Measurements from ENCODE around the gene C1QB.
"Not testable (repeated sequence)": the region's sequence is repeated elsewhere in the genome, so short reads cannot be mapped to it uniquely, and the experiment has no call there.

C1QB gene

DNA sequence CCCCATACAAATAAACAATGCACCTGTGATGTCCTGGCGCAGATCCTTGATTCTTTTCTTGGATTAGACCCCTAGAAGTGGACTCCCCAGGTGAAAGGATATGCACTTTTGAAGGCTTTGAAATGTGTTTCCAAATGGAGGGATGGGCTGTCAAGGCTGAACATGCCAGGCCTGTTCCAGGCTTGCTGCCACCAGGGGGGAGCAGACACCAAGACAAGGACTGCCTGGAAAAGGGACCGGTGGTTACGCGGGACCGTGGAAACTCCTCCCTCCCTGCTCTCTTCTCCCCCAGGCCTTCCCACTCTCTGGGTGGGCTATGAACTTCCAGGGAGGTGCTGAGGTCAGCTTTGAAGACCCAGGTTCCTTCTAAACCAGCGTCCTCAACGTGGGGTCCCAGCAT, 12.7 kb downstream of the C1QB start:
- Histone ChIP-seq H3K36me3 (ENCODE audit: control insufficient read depth, insufficient read depth, low read length) (no peaks in the 10 kb centered on the region), H3K9me3 (ENCODE audit: control insufficient read depth, insufficient read depth, low read depth, low read length) (no peaks in the 10 kb centered on the region), H3K4me3 (ENCODE audit: low read depth, low read length) (no peak overlapping the region), H3K27me3 (ENCODE audit: control insufficient read depth, insufficient read depth, low read length) (no peaks in the 10 kb centered on the region; the same call in 1 of the 2 replicates), H3K9ac (ENCODE audit: low read length) (no peak overlapping the region), H3K4me1 (ENCODE audit: control insufficient read depth, insufficient read depth, low read length) (no peaks in the 10 kb centered on the region; the same call in 1 of the 2 replicates), H3K27ac (ENCODE audit: low read depth, low read length) (no peak overlapping the region)

DNA sequence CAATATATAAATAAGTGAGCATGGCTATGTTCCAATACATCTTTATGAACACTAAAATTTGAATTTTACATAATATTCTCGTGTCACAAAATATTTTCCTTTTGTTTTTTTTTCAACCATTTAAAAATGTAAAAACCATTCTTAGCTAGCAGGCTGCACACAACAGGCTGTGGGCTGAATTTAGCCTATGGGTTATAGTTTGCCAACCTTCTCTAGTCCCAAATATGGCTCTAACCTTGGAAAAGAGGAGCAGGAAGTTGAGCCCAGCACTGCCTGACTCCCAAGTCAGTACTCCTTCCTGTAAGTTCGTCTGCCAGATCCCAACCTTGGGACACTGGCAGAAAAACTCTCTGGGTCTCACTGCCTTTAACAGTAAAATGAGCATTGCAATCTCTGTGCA, 13.4 kb downstream of the C1QB start:
- H3K36me3 ChIP-seq (ENCODE audit: control insufficient read depth, insufficient read depth, low read length) = no peaks in the 10 kb centered on the region
- H3K4me1 ChIP-seq (ENCODE audit: control insufficient read depth, insufficient read depth, low read length) = no peaks in the 10 kb centered on the region; the same call in 1 of the 2 replicates
- no peaks in the 10 kb centered on the region; the same call in 1 of the 2 replicates for H3K27me3 ChIP-seq (ENCODE audit: control insufficient read depth, insufficient read depth, low read length)
- H3K27ac ChIP-seq (ENCODE audit: low read depth, low read length) = no peak overlapping the region
- no peak overlapping the region for H3K9ac ChIP-seq (ENCODE audit: low read length)
- H3K9me3 ChIP-seq (ENCODE audit: control insufficient read depth, insufficient read depth, low read depth, low read length) = no peaks in the 10 kb centered on the region
- no peak overlapping the region for H3K4me3 ChIP-seq (ENCODE audit: low read depth, low read length)

DNA sequence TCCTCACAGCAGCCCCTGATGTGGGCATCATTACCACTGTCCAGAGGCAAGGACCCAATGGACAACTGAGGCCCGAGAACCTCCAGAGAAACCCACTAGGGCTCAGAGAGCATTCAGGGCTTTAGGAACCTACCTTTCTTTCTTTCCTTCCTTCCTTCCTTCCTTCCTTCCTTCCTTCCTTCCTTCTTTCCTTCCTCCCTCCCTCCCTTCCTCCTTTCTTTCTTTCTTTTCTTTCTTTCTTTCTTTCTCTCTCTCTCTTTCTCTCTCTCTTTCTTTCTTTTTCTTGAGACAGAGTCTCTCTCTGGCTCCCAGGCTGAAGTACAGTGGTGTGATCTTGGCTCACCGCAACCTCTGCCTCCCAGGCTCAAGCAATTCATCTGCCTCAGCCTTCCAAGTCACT, 15.8 kb downstream of the C1QB start:
- H3K9ac ChIP-seq (ENCODE audit: low read length); H3K4me3 ChIP-seq (ENCODE audit: low read depth, low read length); H3K9me3 ChIP-seq (ENCODE audit: control insufficient read depth, insufficient read depth, low read depth, low read length); H3K27ac ChIP-seq (ENCODE audit: low read depth, low read length); H3K36me3 ChIP-seq (ENCODE audit: control insufficient read depth, insufficient read depth, low read length); H3K4me1 ChIP-seq (ENCODE audit: control insufficient read depth, insufficient read depth, low read length); H3K27me3 ChIP-seq (ENCODE audit: control insufficient read depth, insufficient read depth, low read length): not testable (repeated sequence)

DNA sequence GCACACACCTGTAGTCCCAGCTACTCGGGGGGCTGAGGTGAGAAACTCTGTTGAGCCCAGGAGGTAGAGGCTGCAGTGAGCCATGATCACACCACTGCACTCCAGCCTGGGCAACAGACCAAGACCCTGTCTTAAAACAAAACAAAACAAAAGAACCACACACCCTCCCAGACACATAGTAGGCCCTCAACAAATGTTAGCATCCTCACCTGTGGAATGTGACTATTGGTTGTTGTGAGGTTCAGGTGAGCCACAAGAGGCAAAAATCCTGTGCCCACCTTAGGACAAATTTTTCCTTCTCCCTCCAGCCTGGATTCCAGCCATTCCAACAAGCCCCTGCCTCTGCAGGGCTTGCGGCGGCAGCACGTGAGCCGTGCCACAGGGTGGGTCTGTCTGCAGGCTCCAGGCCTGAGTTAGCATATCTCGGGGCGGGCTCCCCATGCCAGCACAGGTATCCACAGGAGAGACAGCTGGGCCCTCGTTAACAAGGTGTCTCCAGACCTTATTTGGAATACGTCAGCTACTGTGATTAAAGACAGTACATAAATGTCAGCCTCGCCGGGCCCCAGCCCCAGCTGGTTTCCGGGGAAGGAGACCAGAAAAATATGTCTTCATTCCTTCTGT, 17.4 kb downstream of the C1QB start:
- H3K27me3 ChIP-seq (ENCODE audit: control insufficient read depth, insufficient read depth, low read length) = no peaks in the 10 kb centered on the region; the same call in 1 of the 2 replicates
- H3K4me3 ChIP-seq (ENCODE audit: low read depth, low read length) = no peak overlapping the region
- no peaks in the 10 kb centered on the region; the same call in 1 of the 2 replicates for H3K4me1 ChIP-seq (ENCODE audit: control insufficient read depth, insufficient read depth, low read length)
- H3K27ac ChIP-seq (ENCODE audit: low read depth, low read length) = no peak overlapping the region
- H3K9me3 ChIP-seq (ENCODE audit: control insufficient read depth, insufficient read depth, low read depth, low read length) = no peaks in the 10 kb centered on the region
- H3K9ac ChIP-seq (ENCODE audit: low read length) = no peak overlapping the region
- H3K36me3 ChIP-seq (ENCODE audit: control insufficient read depth, insufficient read depth, low read length) = no peaks in the 10 kb centered on the region

DNA sequence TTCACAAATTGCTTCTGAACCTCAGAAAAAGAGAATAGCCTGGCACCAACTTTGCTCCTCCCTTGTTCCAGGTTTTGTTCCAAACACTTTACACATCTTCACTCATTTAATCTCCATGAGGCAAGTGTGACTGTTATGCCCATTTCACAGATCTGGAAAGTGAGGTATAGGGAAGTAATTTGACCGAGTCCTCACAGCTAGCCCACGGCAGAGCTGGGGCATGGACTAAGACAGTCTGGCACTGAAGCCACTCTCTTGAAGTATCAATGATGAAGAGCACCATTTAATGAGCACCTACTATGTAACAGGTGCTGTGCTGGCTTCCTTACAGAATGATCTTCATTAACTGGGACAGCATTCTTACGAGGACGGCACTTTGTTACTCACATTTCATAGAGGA, 19.0 kb downstream of the C1QB start:
- no peak overlapping the region for H3K4me3 ChIP-seq (ENCODE audit: low read depth, low read length)
- no peaks in the 10 kb centered on the region for H3K9me3 ChIP-seq (ENCODE audit: control insufficient read depth, insufficient read depth, low read depth, low read length)
- H3K27ac ChIP-seq (ENCODE audit: low read depth, low read length) = no peak overlapping the region
- no peaks in the 10 kb centered on the region for H3K36me3 ChIP-seq (ENCODE audit: control insufficient read depth, insufficient read depth, low read length)
- H3K4me1 ChIP-seq (ENCODE audit: control insufficient read depth, insufficient read depth, low read length) = no peaks in the 10 kb centered on the region
- no peak overlapping the region for H3K9ac ChIP-seq (ENCODE audit: low read length)
- no peaks in the 10 kb centered on the region; the same call in 1 of the 2 replicates for H3K27me3 ChIP-seq (ENCODE audit: control insufficient read depth, insufficient read depth, low read length)

DNA sequence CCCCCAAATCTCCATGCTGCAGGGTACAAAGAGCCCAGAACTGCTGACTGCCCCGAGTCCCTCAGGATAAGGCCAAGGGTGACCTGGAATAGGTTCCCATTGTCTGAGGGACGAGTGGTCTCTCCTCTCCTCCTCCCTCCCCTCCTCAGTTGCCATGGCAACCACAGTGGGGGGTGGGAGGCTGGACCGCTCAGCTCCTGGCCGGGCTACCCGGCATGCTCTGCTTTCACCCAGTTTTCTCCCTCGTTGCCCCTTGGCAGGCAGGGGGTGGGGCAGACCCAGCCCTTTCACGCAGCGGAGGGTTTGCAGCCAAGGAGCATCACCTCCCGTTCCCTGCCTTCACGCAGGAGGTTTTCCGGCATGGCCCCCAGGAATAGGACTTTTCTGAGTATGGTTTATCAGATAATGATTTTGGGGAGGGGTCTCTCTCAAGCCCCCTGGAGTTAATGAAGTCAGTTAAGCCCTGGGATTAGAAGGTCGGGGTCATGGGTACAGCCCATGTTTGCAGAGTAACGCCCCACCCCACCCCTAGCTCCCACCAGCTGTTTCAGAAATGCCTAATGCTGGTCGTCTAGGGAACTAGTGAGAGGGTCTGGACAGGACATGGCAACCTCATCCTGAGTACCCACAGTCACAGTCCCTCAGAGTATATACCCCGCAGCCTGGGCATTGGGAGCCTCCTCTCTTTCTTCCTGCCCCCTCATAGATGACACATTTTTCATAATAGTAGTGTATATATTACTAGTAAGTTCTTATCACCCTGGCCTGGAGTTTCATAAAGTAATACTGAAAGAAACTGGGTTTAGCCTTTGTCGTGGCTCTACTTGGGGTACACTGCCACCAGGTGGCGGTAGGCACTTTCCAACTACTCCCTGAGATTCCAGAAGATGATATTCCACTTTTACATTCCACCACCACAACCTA, 20.7 kb downstream of the C1QB start:
- H3K9ac ChIP-seq (ENCODE audit: low read length) = no peak overlapping the region
- H3K27me3 ChIP-seq (ENCODE audit: control insufficient read depth, insufficient read depth, low read length) = no peaks in the 10 kb centered on the region; the same call in 1 of the 2 replicates
- no peak overlapping the region for H3K27ac ChIP-seq (ENCODE audit: low read depth, low read length)
- no peak overlapping the region for H3K4me3 ChIP-seq (ENCODE audit: low read depth, low read length)
- H3K4me1 ChIP-seq (ENCODE audit: control insufficient read depth, insufficient read depth, low read length) = peaks cover 5% of the 10 kb centered on the region; the same call in 1 of the 2 replicates
- H3K36me3 ChIP-seq (ENCODE audit: control insufficient read depth, insufficient read depth, low read length) = no peaks in the 10 kb centered on the region
- H3K9me3 ChIP-seq (ENCODE audit: control insufficient read depth, insufficient read depth, low read depth, low read length) = no peaks in the 10 kb centered on the region

DNA sequence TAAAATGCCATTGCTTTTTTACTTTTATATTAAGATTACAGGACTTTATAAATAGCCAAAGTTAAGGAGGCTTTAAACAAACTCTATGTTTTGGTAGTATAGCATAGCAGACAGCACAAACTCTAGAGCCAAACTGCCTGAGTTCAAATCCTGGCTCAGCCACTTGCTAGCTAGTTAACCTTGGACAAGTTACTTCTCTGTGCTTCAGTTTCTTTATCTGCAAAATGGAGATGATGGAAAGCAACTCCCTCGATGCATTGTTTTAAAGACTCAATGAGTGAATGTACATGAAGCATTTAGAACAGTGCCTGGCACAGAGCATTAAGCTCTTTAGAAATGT, 21.3 kb downstream of the C1QB start:
- H3K9ac ChIP-seq (ENCODE audit: low read length) = no peak overlapping the region
- H3K4me3 ChIP-seq (ENCODE audit: low read depth, low read length) = no peak overlapping the region
- peaks cover 5% of the 10 kb centered on the region; the same call in 1 of the 2 replicates for H3K4me1 ChIP-seq (ENCODE audit: control insufficient read depth, insufficient read depth, low read length)
- H3K27ac ChIP-seq (ENCODE audit: low read depth, low read length) = no peak overlapping the region
- no peaks in the 10 kb centered on the region for H3K36me3 ChIP-seq (ENCODE audit: control insufficient read depth, insufficient read depth, low read length)
- H3K27me3 ChIP-seq (ENCODE audit: control insufficient read depth, insufficient read depth, low read length) = no peaks in the 10 kb centered on the region
- no peaks in the 10 kb centered on the region for H3K9me3 ChIP-seq (ENCODE audit: control insufficient read depth, insufficient read depth, low read depth, low read length)

DNA sequence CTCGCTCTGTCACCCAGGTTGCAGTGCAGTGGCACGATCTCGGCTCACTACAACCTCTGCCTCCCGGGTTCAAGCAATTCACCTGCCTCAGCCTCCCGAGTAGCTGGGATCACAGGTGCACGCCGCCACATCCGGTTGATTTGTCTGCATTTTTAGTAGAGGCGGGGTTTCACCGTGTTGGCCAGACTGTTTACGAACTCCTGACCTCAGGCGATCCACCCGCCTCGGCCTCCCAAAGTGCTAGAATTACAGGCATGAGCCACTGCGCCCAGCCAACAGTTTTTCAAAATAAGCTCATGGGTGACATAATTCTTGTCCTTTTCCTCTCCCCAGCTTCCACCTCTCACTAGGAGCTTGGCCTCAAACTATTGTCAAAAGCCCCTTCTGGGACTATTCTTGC, 23.1 kb downstream of the C1QB start:
- not testable (repeated sequence) for H3K27me3 ChIP-seq (ENCODE audit: control insufficient read depth, insufficient read depth, low read length); H3K27ac ChIP-seq (ENCODE audit: low read depth, low read length); H3K4me1 ChIP-seq (ENCODE audit: control insufficient read depth, insufficient read depth, low read length); H3K9me3 ChIP-seq (ENCODE audit: control insufficient read depth, insufficient read depth, low read depth, low read length); H3K36me3 ChIP-seq (ENCODE audit: control insufficient read depth, insufficient read depth, low read length); H3K4me3 ChIP-seq (ENCODE audit: low read depth, low read length); H3K9ac ChIP-seq (ENCODE audit: low read length)

DNA sequence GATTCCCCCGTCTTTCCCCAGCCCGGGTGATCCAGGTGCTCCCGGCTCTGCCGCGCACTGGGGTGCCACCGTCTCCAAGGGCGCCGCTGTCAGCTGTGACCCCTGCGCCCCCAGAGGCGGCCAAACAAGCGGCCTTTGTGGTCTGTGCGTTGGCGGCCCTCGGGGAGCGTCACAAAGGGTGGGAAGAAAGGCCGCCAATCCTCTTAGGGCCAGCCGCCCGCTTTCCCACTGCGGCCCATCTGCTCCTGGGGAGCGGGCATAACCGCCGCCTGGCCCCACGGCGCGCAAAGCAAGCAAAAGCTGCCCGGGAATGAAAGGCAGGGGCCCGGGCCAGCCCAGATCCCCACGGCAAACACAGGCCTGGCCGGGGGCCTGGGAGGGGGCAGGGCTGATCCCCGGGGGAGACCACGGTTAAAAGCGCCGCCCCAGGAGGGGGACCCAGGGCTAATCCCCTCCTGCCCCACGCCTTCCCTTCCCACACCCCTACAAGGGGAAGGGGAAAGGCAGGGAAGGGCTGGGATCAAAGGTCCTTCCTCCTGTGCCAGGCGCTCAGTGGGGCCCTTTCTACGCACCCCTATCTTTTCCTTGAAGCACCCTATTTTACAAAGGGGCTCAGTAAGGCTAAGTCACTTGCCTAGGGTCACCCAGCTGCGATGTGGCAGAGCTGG, 24.0 kb downstream of the C1QB start:
- H3K27ac ChIP-seq (ENCODE audit: low read depth, low read length) = no peak overlapping the region
- H3K4me1 ChIP-seq (ENCODE audit: control insufficient read depth, insufficient read depth, low read length) = peaks cover 8% of the 10 kb centered on the region; the same call in 1 of the 2 replicates
- H3K9ac ChIP-seq (ENCODE audit: low read length) = no peak overlapping the region
- no peak overlapping the region for H3K4me3 ChIP-seq (ENCODE audit: low read depth, low read length)
- no peaks in the 10 kb centered on the region for H3K9me3 ChIP-seq (ENCODE audit: control insufficient read depth, insufficient read depth, low read depth, low read length)
- no peaks in the 10 kb centered on the region for H3K27me3 ChIP-seq (ENCODE audit: control insufficient read depth, insufficient read depth, low read length)
- H3K36me3 ChIP-seq (ENCODE audit: control insufficient read depth, insufficient read depth, low read length) = no peaks in the 10 kb centered on the region

DNA sequence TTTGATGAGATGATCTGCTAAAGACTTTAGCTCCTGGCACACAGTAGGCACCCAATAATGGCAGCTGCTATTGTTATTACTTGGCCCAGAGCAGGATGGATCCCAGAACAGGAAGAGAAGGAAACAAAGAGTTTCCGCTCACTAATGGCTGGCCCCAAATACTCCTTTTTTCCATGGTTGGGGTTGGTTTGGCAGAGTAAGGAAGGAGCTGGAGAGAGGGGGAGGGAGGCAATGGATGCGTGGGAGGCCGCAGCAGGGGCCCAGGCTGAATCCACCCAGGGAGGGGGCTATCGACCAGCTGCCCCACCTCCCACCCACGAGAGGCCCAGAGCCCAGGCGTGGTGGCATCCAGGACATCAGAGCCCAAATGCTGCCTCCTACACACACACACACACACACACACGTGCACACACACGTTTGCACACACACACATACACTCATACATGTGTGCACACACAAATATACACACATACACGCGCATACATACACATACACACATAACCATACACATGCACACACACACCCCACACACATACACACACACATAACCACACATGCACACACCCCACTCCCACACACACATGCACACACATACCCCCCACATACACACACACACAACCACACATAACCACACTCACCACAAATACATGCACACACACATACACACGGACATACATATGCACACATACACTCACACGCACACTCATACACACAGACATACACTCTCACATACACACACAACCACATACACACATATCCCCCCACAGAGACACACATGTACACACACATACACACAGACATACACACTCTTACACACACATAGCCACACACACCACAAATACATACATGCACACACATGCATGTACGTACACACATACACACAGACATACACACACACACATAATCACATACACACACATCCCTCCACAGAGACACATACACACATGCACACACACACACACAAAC, 25.2 kb downstream of the C1QB start:
- Histone ChIP-seq H3K9ac (ENCODE audit: low read length) (no peak overlapping the region), H3K4me3 (ENCODE audit: low read depth, low read length) (no peak overlapping the region), H3K4me1 (ENCODE audit: control insufficient read depth, insufficient read depth, low read length) (peaks cover 8% of the 10 kb centered on the region; the same call in 1 of the 2 replicates), H3K27ac (ENCODE audit: low read depth, low read length) (no peak overlapping the region), H3K36me3 (ENCODE audit: control insufficient read depth, insufficient read depth, low read length) (no peaks in the 10 kb centered on the region), H3K27me3 (ENCODE audit: control insufficient read depth, insufficient read depth, low read length) (no peaks in the 10 kb centered on the region), H3K9me3 (ENCODE audit: control insufficient read depth, insufficient read depth, low read depth, low read length) (no peaks in the 10 kb centered on the region)

Data from HUES6 (cell line).